ENCODE results near the gene GZMM.

- TF ChIP-seq CTCF (IDR thresholded peaks at IDR 0.05) (no peak), EZH2 (IDR thresholded peaks at IDR 0.05) (no peak)
Observed at GRCh38 chr19:590396-590745, 46.5 kb downstream of the GZMM start.

All from neural progenitor cell (in vitro differentiated cells).